ENCODE data around the gene PEMT. TPM values are rescaled to one million over a fixed set of nuclear protein-coding genes. Genes with fewer than 3 reads are reported as not detected.

Gene PEMT
- total RNA-seq, 1 donor from 2014 or later = 12.2 TPM

GRCh38 chr17:17612085-17613022 lies 20.8 kb upstream of the PEMT start:
- Mint-ChIP-seq H3K4me1 (peaks cover 2% of the 10 kb centered on the region), H3K4me3 (no peak overlapping the region), H3K36me3 (ENCODE audit: low read depth) (no peaks in the 10 kb centered on the region), H3K9me3 (no peaks in the 10 kb centered on the region), H3K27me3 (peaks cover 3% of the 10 kb centered on the region), H3K27ac (no peak overlapping the region)
- DNase-seq = no peak
- no peak for TF ChIP-seq CTCF (IDR thresholded peaks at IDR 0.05)
- CTCF ChIA-PET = interaction anchor here (0.6 to 1.7 kb wide), 2 partner anchors 26 to 257 kb away, joined by 3 to 6 read pairs; no protein-coding TSS in a partner anchor
- POLR2A ChIA-PET = no interaction called here
- ATAC-seq (ENCODE audit: low read depth) = no peak
- intact Hi-C loops (cut with micrococcal nuclease) = loop anchor here (1.0 kb wide), 2 partner anchors 115 to 257 kb away; no protein-coding TSS in a partner anchor

GRCh38 chr17:17609121-17609520 lies 17.6 kb upstream of the PEMT start:
- no peak for DNase-seq

GRCh38 chr17:17606416-17607000 lies 15.0 kb upstream of the PEMT start:
- DNase-seq = no peak
- Mint-ChIP-seq H3K27me3 (no peaks in the 10 kb centered on the region), H3K4me3 (no peak overlapping the region), H3K4me1 (no peaks in the 10 kb centered on the region), H3K36me3 (ENCODE audit: low read depth) (no peaks in the 10 kb centered on the region), H3K9me3 (no peaks in the 10 kb centered on the region), H3K27ac (no peak overlapping the region)
- TF ChIP-seq CTCF (IDR thresholded peaks at IDR 0.05) = no peak
- POLR2A ChIA-PET = no interaction called here
- intact Hi-C loops (cut with micrococcal nuclease) = no loop called here
- CTCF ChIA-PET = no interaction called here
- ATAC-seq (ENCODE audit: low read depth) = no peak

More at GRCh38 chr17:17609121-17609520, 17.6 kb upstream of the PEMT start:
- H3K36me3 Mint-ChIP-seq (ENCODE audit: low read depth) = no peaks in the 10 kb centered on the region
- no peak for ATAC-seq (ENCODE audit: low read depth)
- H3K27me3 Mint-ChIP-seq = no peaks in the 10 kb centered on the region
- TF ChIP-seq CTCF (IDR thresholded peaks at IDR 0.05) = no peak
- no peak overlapping the region for H3K4me3 Mint-ChIP-seq
- CTCF ChIA-PET = no interaction called here
- no peaks in the 10 kb centered on the region for H3K9me3 Mint-ChIP-seq
- H3K4me1 Mint-ChIP-seq = peaks cover 2% of the 10 kb centered on the region
- POLR2A ChIA-PET = interaction anchor here (0.6 kb wide), 1 partner anchor 23 kb away, joined by 9 read pairs; no protein-coding TSS in a partner anchor
- intact Hi-C loops (cut with micrococcal nuclease) = no loop called here
- H3K27ac Mint-ChIP-seq = no peak overlapping the region

GRCh38 chr17:17605729-17606088 lies 14.2 kb upstream of the PEMT start:
- ATAC-seq (ENCODE audit: low read depth) (no peak), DNase-seq (no peak)
- H3K9me3 Mint-ChIP-seq = no peaks in the 10 kb centered on the region
- H3K36me3 Mint-ChIP-seq (ENCODE audit: low read depth) = no peaks in the 10 kb centered on the region
- no peak for TF ChIP-seq CTCF (IDR thresholded peaks at IDR 0.05)
- H3K4me3 Mint-ChIP-seq = no peak overlapping the region
- H3K27me3 Mint-ChIP-seq = no peaks in the 10 kb centered on the region
- intact Hi-C loops (cut with micrococcal nuclease) = no loop called here
- CTCF ChIA-PET = no interaction called here
- H3K4me1 Mint-ChIP-seq = no peaks in the 10 kb centered on the region
- POLR2A ChIA-PET = no interaction called here
- no peak overlapping the region for H3K27ac Mint-ChIP-seq

GRCh38 chr17:17605083-17605728 lies 13.7 kb upstream of the PEMT start:
- POLR2A ChIA-PET = no interaction called here
- TF ChIP-seq CTCF (IDR thresholded peaks at IDR 0.05) = no peak
- CTCF ChIA-PET = no interaction called here
- Mint-ChIP-seq H3K27me3 (no peaks in the 10 kb centered on the region), H3K4me3 (no peak overlapping the region), H3K9me3 (no peaks in the 10 kb centered on the region), H3K36me3 (ENCODE audit: low read depth) (no peaks in the 10 kb centered on the region), H3K27ac (no peak overlapping the region), H3K4me1 (no peaks in the 10 kb centered on the region)
- intact Hi-C loops (cut with micrococcal nuclease) = no loop called here
- DNase-seq (no peak), ATAC-seq (ENCODE audit: low read depth) (no peak)

All from activated B cell treated with CpG ODN at 0.5 μM for 24 hours (primary cell).